Activated CD4-positive, alpha-beta T cell treated with anti-CD3 and anti-CD28 coated beads, Interleukin-2, amount 10 ng/mL, durations not matched to agents 7 days and 5 days (primary cell): ENCODE measurements around the gene RPL18A. TPM values are rescaled to one million over a fixed set of nuclear protein-coding genes. Genes with fewer than 3 reads are reported as not detected.

ENCODE experiments used
- CTCF ChIA-PET: fragments of 350-600 bp; sonication (Branson Sonifier 250); formaldehyde crosslinking; loops from one replicate; lab custom pipeline; 2021; ENCODE audit warnings: antibody characterized with exemption; lab: Charles Lee
- POLR2A ChIA-PET: fragments of 350-600 bp; sonication (Branson Sonifier 250); formaldehyde crosslinking; loops from one replicate; lab custom pipeline; 2021; ENCODE audit warnings: antibody characterized with exemption; lab: Charles Lee
- DNase-seq: peaks from one replicate; pipeline ENCODE4 v3.0.0-alpha.2; 2020
- H3K27ac Mint-ChIP-seq: one replicate; pipeline ENCODE4 v1.8.0; 2021; ENCODE audit warnings: mild to moderate bottlenecking, moderate library complexity, mixed read lengths
- H3K27me3 Mint-ChIP-seq: one replicate; pipeline ENCODE4 v1.8.0; 2021; ENCODE audit warnings: mixed read lengths
- H3K36me3 Mint-ChIP-seq: one replicate; pipeline ENCODE4 v1.8.0; 2021; ENCODE audit warnings: low read depth, mixed read lengths
- H3K4me1 Mint-ChIP-seq: one replicate; pipeline ENCODE4 v1.8.0; 2021; ENCODE audit warnings: mixed read lengths
- H3K4me3 Mint-ChIP-seq: one replicate; pipeline ENCODE4 v1.8.0; 2021; ENCODE audit warnings: mild to moderate bottlenecking, moderate library complexity, mixed read lengths
- H3K9me3 Mint-ChIP-seq: one replicate; pipeline ENCODE4 v1.8.0; 2021; ENCODE audit warnings: mixed read lengths
- total RNA-seq, 2 experiments: library from RNA; stranded (reverse); gene quantifications; one replicate each; pipeline ENCODE4 v1.2.3, GENCODE V29; 2021

The RPL18A gene
- total RNA-seq, 2 experiments from 2014 or later: 2,216 to 2,434 TPM

- no peak overlapping the region for H3K27ac Mint-ChIP-seq
- H3K36me3 Mint-ChIP-seq: no peaks in the 10 kb centered on the region
- no peak overlapping the region for H3K4me3 Mint-ChIP-seq
- no peak for DNase-seq
- ChIA-PET CTCF (interaction anchor here (1.1 to 2.0 kb wide), 2 partner anchors 8 to 24 kb away, joined by 3 to 8 read pairs; partner anchors contain the start of gene CCDC124), POLR2A (no interaction called here)
- peaks cover 2% of the 10 kb centered on the region for H3K27me3 Mint-ChIP-seq
- H3K4me1 Mint-ChIP-seq: no peaks in the 10 kb centered on the region
- H3K9me3 Mint-ChIP-seq: peaks cover 5% of the 10 kb centered on the region
Observed at GRCh38 chr19:17908244-17908643, 48.5 kb downstream of the RPL18A start.

- Mint-ChIP-seq H3K36me3 (no peaks in the 10 kb centered on the region), H3K9me3 (peaks cover 13% of the 10 kb centered on the region), H3K27me3 (peaks cover 2% of the 10 kb centered on the region), H3K27ac (no peak overlapping the region), H3K4me3 (no peak overlapping the region), H3K4me1 (no peaks in the 10 kb centered on the region)
- no peak for DNase-seq
- ChIA-PET POLR2A (no interaction called here), CTCF (interaction anchor here (0.7 to 2.0 kb wide), 4 partner anchors 9 to 416 kb away, joined by 3 to 8 read pairs (median 4); partner anchors contain the start of gene CCDC124)
Observed at GRCh38 chr19:17909003-17909732, 49.5 kb downstream of the RPL18A start.

GRCh38 chr19:17910791-17911360 lies 51.2 kb downstream of the RPL18A start:
- ChIA-PET POLR2A (no interaction called here), CTCF (interaction anchor here (0.6 to 2.1 kb wide), 3 partner anchors 22 to 37 kb away, joined by 3 to 8 read pairs (median 4); partner anchors contain the start of gene CCDC124)

More at GRCh38 chr19:17910791-17911360, 51.2 kb downstream of the RPL18A start:
- Mint-ChIP-seq H3K36me3 (no peaks in the 10 kb centered on the region), H3K27ac (no peak overlapping the region), H3K4me3 (no peak overlapping the region), H3K9me3 (peaks cover 13% of the 10 kb centered on the region), H3K27me3 (peaks cover 2% of the 10 kb centered on the region), H3K4me1 (no peaks in the 10 kb centered on the region)
- DNase-seq: no peak

Other genes starting within 250 kb of the RPL18A start
- gene UNC13A, start 171.6 kb upstream of the RPL18A start, total RNA-seq: under 1 TPM; 0.02 to 0.04 TPM
- 10 to 100 TPM; 75.3 to 75.7 TPM for gene MAP1S, start 140.4 kb upstream of the RPL18A start, total RNA-seq
- gene FCHO1, start 108.4 kb upstream of the RPL18A start, total RNA-seq: 10 to 100 TPM; 76.3 to 84.1 TPM
- gene B3GNT3, start 64.8 kb upstream of the RPL18A start, total RNA-seq: under 1 TPM; 0.35 to 0.81 TPM
- gene INSL3, start 38.4 kb upstream of the RPL18A start, total RNA-seq: 1 to 10 TPM; 6.8 to 7.4 TPM
- gene JAK3, start 11.9 kb upstream of the RPL18A start, total RNA-seq: 100 to 1,000 TPM; 172 to 176 TPM
- 1 to 10 TPM; 1.7 to 2.2 TPM for gene SLC5A5, start 12.0 kb downstream of the RPL18A start, total RNA-seq
- 10 to 100 TPM; 59.2 to 64.7 TPM for gene CCDC124, start 73.1 kb downstream of the RPL18A start, total RNA-seq
- not detected for gene KCNN1, start 107.2 kb downstream of the RPL18A start, total RNA-seq
- 10 to 100 TPM; 40.1 to 51.1 TPM for gene ARRDC2, start 148.3 kb downstream of the RPL18A start, total RNA-seq
- 10 to 100 TPM; 81.8 to 86.8 TPM for gene IL12RB1, start 227.0 kb downstream of the RPL18A start, total RNA-seq
- gene MAST3, start 237.9 kb downstream of the RPL18A start, total RNA-seq: 10 to 100 TPM; 31.0 to 35.8 TPM